T-helper 2 cell treated with Interferon-gamma antibody and Interleukin-4, amounts not matched to agents 5 μg/mL and 100 μg/mL, for 36 hours (primary cell): ENCODE measurements around the gene INS.
"Not testable (repeated sequence)": the region's sequence is repeated elsewhere in the genome, so short reads cannot be mapped to it uniquely, and the experiment has no call there.

ENCODE experiments used
- DNase-seq: peaks from one replicate; pipeline ENCODE4 v3.0.0; 2021; ENCODE audit warnings: low spot score
- H3K27ac Mint-ChIP-seq: one replicate; pipeline ENCODE4 v1.8.0; 2021; ENCODE audit warnings: mild to moderate bottlenecking, mixed read lengths
- H3K27me3 Mint-ChIP-seq: one replicate; pipeline ENCODE4 v1.8.0; 2021; ENCODE audit warnings: low read depth, mixed read lengths
- H3K36me3 Mint-ChIP-seq: one replicate; pipeline ENCODE4 v1.8.0; 2021; ENCODE audit warnings: low read depth, mixed read lengths
- H3K4me1 Mint-ChIP-seq: one replicate; pipeline ENCODE4 v1.8.0; 2021; ENCODE audit warnings: low read depth, mixed read lengths
- H3K4me3 Mint-ChIP-seq: one replicate; pipeline ENCODE4 v1.8.0; 2022; ENCODE audit warnings: mild to moderate bottlenecking, moderate library complexity, mixed read lengths
- H3K9me3 Mint-ChIP-seq: one replicate; pipeline ENCODE4 v1.8.0; 2021; ENCODE audit warnings: mixed read lengths

The INS gene

DNA sequence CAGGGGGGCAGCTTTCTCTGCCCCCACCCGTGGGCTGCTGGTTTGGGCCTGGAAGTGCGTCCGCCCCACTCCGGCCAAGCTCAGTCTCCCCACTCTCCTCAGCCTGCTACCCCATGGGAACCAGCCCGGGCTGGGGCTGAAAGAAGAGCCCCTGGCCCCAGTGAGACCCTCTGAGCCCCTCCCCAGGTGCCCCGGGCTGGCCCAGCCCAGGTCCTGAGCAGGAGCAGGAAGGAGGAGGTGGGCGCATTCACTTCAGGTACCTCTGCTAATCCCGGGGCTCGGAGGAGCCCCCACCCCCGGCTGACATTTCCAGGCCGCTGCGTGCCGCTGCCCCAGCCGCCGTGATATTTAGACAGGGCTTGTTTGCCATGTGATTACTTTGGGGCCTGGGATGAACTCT is 19.3 kb upstream of the INS start:
- no peak overlapping the region for H3K27ac Mint-ChIP-seq
- no peaks in the 10 kb centered on the region for H3K4me1 Mint-ChIP-seq
- no peak for DNase-seq
- no peaks in the 10 kb centered on the region for H3K27me3 Mint-ChIP-seq
- no peak overlapping the region for H3K4me3 Mint-ChIP-seq
- H3K36me3 Mint-ChIP-seq: no peaks in the 10 kb centered on the region
- H3K9me3 Mint-ChIP-seq: no peaks in the 10 kb centered on the region

- no peaks in the 10 kb centered on the region for H3K27me3 Mint-ChIP-seq
- no peak overlapping the region for H3K4me3 Mint-ChIP-seq
- no peaks in the 10 kb centered on the region for H3K36me3 Mint-ChIP-seq
- H3K9me3 Mint-ChIP-seq: no peaks in the 10 kb centered on the region
- no peaks in the 10 kb centered on the region for H3K4me1 Mint-ChIP-seq
- DNase-seq: no peak
- no peak overlapping the region for H3K27ac Mint-ChIP-seq
Measured at GRCh38 chr11:2179516-2179915, 18.5 kb upstream of the INS start.

DNA sequence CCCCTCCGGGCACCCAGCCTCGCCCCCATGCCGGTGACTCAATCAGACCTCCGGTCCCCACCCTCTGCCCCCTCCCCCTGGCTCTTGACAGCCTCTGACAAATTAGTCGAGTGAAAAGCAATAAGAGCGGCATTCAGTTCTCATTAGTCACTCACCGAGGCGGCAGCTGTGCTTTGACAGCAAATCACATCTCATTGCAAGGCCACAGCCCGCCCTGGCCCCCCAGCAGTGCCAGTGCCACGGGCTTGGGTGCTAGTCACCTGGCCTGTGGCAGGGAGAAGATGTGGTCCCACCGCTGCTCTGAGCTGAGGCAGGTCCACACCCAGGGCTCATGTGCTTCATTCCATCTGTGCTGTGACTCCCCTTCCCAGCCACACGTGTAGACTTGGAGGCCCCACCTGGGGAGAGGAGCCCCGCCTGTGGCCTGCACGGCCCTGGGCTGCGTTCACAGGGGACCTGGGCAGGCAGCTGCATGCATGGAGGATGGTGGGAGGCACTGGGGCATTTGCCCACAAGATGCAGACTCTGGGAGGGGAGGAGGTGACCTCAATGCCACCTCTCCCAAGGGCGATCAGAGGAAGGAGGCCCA is 18.0 kb upstream of the INS start:
- Mint-ChIP-seq H3K36me3 (no peaks in the 10 kb centered on the region), H3K27me3 (no peaks in the 10 kb centered on the region), H3K9me3 (no peaks in the 10 kb centered on the region), H3K27ac (no peak overlapping the region), H3K4me1 (no peaks in the 10 kb centered on the region), H3K4me3 (no peak overlapping the region)
- DNase-seq: no peak

GRCh38 chr11:2178055-2178773 is 17.2 kb upstream of the INS start:
- not testable (repeated sequence) for H3K4me1 Mint-ChIP-seq, H3K27me3 Mint-ChIP-seq, H3K9me3 Mint-ChIP-seq, H3K27ac Mint-ChIP-seq, DNase-seq, H3K4me3 Mint-ChIP-seq, H3K36me3 Mint-ChIP-seq

GRCh38 chr11:2177076-2177475 is 16.1 kb upstream of the INS start:
- H3K4me3 Mint-ChIP-seq: no peak overlapping the region
- H3K36me3 Mint-ChIP-seq: no peaks in the 10 kb centered on the region
- H3K4me1 Mint-ChIP-seq: no peaks in the 10 kb centered on the region
- no peak for DNase-seq
- H3K27ac Mint-ChIP-seq: no peak overlapping the region
- H3K27me3 Mint-ChIP-seq: no peaks in the 10 kb centered on the region
- H3K9me3 Mint-ChIP-seq: no peaks in the 10 kb centered on the region

- no peaks in the 10 kb centered on the region for H3K9me3 Mint-ChIP-seq
- no peak for DNase-seq
- no peak overlapping the region for H3K27ac Mint-ChIP-seq
- no peaks in the 10 kb centered on the region for H3K27me3 Mint-ChIP-seq
- H3K36me3 Mint-ChIP-seq: no peaks in the 10 kb centered on the region
- no peaks in the 10 kb centered on the region for H3K4me1 Mint-ChIP-seq
- no peak overlapping the region for H3K4me3 Mint-ChIP-seq
Measured at GRCh38 chr11:2176389-2176900, 15.4 kb upstream of the INS start.

DNA sequence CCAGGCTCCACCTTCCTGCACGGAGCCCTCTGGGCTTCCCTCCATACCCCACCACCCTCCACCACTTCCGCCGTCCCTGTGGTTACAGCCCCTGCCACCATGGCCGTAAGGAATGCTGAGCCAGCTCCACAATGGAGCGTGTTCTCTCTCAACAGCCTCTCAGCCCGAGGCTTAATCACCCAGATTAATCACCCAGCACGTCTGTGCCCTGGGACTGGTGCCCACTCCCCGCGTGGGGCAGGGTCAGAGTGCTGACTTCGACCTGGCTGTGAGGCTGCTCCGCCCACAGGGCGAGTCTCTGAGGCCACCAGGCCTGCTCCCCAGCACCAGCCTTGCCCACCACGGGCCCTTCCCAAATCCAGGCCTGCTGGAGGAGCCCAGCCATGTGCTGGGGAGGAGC is 14.7 kb upstream of the INS start:
- DNase-seq: no peak
- Mint-ChIP-seq H3K27me3 (no peaks in the 10 kb centered on the region), H3K4me3 (no peak overlapping the region), H3K36me3 (no peaks in the 10 kb centered on the region), H3K27ac (no peak overlapping the region), H3K4me1 (no peaks in the 10 kb centered on the region), H3K9me3 (no peaks in the 10 kb centered on the region)

DNA sequence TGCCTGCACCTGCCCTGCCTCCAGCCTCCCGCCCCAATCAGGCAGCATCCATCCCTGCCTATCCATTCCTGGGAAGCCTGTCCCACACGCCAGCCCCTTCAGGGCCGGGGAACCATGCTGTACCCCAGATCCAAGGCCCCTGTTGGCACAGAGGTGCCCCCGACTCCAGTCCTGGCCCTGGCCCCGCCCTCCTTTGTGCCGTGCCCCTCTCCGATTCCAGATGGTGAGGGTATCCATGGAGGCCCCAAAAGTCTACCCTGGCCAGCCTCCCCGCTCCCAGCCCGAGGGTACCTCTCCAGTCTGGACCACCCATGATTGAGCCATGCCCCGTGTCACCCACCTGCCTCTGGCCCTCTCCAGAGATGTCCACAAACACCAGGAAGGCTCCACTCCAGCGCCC is 13.4 kb upstream of the INS start:
- H3K4me1 Mint-ChIP-seq: no peaks in the 10 kb centered on the region
- no peaks in the 10 kb centered on the region for H3K27me3 Mint-ChIP-seq

DNA sequence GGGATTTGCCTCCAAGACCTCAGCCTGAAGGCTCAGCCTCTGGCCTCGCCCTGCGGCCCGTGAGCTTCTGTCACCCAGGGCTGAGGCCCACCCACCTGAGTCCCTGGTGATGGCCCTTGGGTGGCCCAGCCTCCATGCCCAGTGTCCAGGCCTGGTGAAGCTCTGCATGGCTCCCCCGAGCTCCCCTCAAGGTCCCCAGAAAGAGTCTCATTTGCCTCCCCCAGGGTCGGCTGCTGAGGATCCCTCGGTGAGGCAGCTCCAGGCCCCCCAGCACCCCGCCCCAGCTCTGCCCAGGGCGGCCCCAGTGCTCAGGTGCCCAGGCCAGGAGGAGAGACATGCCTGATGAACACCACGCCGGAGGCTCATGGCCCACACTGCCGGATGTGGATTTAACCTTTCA is 12.8 kb upstream of the INS start:
- no peaks in the 10 kb centered on the region for H3K4me1 Mint-ChIP-seq
- H3K36me3 Mint-ChIP-seq: no peaks in the 10 kb centered on the region
- no peak for DNase-seq
- H3K27ac Mint-ChIP-seq: no peak overlapping the region
- no peaks in the 10 kb centered on the region for H3K27me3 Mint-ChIP-seq
- H3K4me3 Mint-ChIP-seq: no peak overlapping the region
- no peaks in the 10 kb centered on the region for H3K9me3 Mint-ChIP-seq

More for the DNA sequence above, 13.4 kb upstream of the INS start:
- H3K9me3 Mint-ChIP-seq: no peaks in the 10 kb centered on the region
- no peak overlapping the region for H3K27ac Mint-ChIP-seq
- DNase-seq: no peak
- no peaks in the 10 kb centered on the region for H3K36me3 Mint-ChIP-seq
- H3K4me3 Mint-ChIP-seq: no peak overlapping the region

DNA sequence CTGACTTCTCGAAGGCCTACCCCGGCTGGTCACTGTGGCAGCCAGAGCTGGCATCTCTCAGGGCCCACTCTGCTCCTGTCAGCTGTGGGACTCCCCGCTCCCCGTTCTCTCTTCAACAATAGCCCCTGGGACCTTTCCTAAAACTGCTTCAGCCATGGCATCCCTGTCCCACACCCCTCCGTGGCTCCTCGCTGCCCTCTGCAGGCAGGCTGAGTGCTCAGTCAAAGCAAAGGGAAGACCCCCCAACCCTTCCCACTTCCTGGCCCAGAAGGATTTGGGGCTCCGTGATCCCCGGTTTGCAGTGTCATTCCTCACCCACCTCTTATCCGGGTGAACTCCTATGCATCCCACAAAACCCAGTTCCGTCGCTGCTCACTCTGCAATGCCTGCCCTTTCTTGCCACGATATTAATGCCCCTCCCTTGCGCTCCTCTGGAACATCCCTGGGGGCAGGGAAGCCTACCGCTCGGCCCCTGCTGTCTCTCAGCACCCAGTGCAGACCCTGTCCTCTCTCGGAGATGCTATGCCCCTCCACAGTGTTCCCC is 12.2 kb upstream of the INS start:
- no peak overlapping the region for H3K4me3 Mint-ChIP-seq
- no peaks in the 10 kb centered on the region for H3K9me3 Mint-ChIP-seq
- no peaks in the 10 kb centered on the region for H3K4me1 Mint-ChIP-seq
- DNase-seq: no peak
- H3K27ac Mint-ChIP-seq: no peak overlapping the region
- H3K36me3 Mint-ChIP-seq: no peaks in the 10 kb centered on the region
- no peaks in the 10 kb centered on the region for H3K27me3 Mint-ChIP-seq

- no peaks in the 10 kb centered on the region for H3K9me3 Mint-ChIP-seq
Measured at GRCh38 chr11:2172676-2173075, 11.7 kb upstream of the INS start.

DNA sequence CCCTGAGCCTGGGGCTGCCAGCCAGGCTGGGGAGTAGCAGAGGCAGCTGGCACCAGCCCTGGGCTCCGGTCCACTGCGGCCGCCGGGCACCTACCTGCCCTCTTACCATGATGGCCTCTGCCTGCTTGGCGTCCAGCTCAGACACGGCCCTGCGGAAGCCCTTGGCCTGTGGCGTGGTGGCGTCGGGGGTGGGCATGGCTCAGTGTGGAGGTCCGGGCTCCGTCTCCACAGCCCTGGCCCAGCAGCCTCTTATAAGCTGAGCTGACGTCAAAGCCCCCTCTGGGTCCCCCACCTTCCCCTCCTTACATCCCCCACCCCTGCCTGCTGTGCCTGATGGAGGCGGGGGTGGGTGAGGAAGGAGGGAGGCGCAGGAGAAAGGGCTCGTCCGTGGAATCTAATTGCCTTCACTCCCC is 10.6 kb upstream of the INS start, which contains the start of gene TH:
Gene TH (minus strand): TSS at position 225 of the 413 bp plus-strand sequence. CDS start 29 bp downstream, at position 196.
- no peaks in the 10 kb centered on the region for H3K36me3 Mint-ChIP-seq

More at GRCh38 chr11:2172676-2173075, 11.7 kb upstream of the INS start:
- Mint-ChIP-seq H3K27ac (no peak overlapping the region), H3K27me3 (no peaks in the 10 kb centered on the region), H3K4me3 (no peak overlapping the region), H3K36me3 (no peaks in the 10 kb centered on the region), H3K4me1 (no peaks in the 10 kb centered on the region)
- DNase-seq: no peak

GRCh38 chr11:2169626-2170570 is 8.9 kb upstream of the INS start:
- Mint-ChIP-seq H3K4me1 (no peaks in the 10 kb centered on the region), H3K27ac (no peak overlapping the region), H3K27me3 (no peaks in the 10 kb centered on the region), H3K36me3 (no peaks in the 10 kb centered on the region), H3K4me3 (no peak overlapping the region), H3K9me3 (no peaks in the 10 kb centered on the region)
- no peak for DNase-seq

More for the DNA sequence above, 10.6 kb upstream of the INS start, which contains the start of gene TH:
- no peak within 1 kb of the TSS for H3K4me3 Mint-ChIP-seq
- H3K4me1 Mint-ChIP-seq: no peaks in the 10 kb centered on the region
- H3K27ac Mint-ChIP-seq: no peak within 1 kb of the TSS
- no peak for DNase-seq
- H3K9me3 Mint-ChIP-seq: no peaks in the 10 kb centered on the region
- H3K27me3 Mint-ChIP-seq: no peaks in the 10 kb centered on the region

GRCh38 chr11:2169005-2169378 is 8.0 kb upstream of the INS start:
- Mint-ChIP-seq H3K27me3 (no peaks in the 10 kb centered on the region), H3K4me3 (no peak overlapping the region), H3K36me3 (no peaks in the 10 kb centered on the region), H3K27ac (no peak overlapping the region), H3K9me3 (no peaks in the 10 kb centered on the region), H3K4me1 (no peaks in the 10 kb centered on the region)
- DNase-seq: no peak
